Iris pigment epithelial cell (primary cell): ENCODE data around the gene IL33.
"Not testable (repeated sequence)": the region's sequence is repeated elsewhere in the genome, so short reads cannot be mapped to it uniquely, and the experiment has no call there.

Experiments
- DNase-seq: peaks from one replicate; pipeline ENCODE4 v3.0.0-alpha.2; 2011; ENCODE audit warnings: low read depth

Gene IL33, protein sequence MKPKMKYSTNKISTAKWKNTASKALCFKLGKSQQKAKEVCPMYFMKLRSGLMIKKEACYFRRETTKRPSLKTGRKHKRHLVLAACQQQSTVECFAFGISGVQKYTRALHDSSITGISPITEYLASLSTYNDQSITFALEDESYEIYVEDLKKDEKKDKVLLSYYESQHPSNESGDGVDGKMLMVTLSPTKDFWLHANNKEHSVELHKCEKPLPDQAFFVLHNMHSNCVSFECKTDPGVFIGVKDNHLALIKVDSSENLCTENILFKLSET

GRCh38 chr9:6215562-6215961 is at the start of gene IL33:
TSS of gene IL33 (plus strand) at chr9:6215807. CDS start at chr9:6241695, 25,888 bp downstream.
- DNase-seq = peak; percentile 25

GRCh38 chr9:6171667-6172066 is 43.9 kb upstream of the IL33 start:
- DNase-seq = no peak

- DNase-seq = no peak
Observed at GRCh38 chr9:6173914-6174313, 41.7 kb upstream of the IL33 start.

- DNase-seq = not testable (repeated sequence)
Observed at GRCh38 chr9:6182549-6183226, 32.9 kb upstream of the IL33 start.

- DNase-seq = no peak
Observed at GRCh38 chr9:6183227-6183551, 32.4 kb upstream of the IL33 start.

GRCh38 chr9:6183627-6184026 is 32.0 kb upstream of the IL33 start:
- DNase-seq = no peak

GRCh38 chr9:6184749-6185645 is 30.6 kb upstream of the IL33 start:
- peak; percentile 45 for DNase-seq

GRCh38 chr9:6186691-6187090 is 28.9 kb upstream of the IL33 start:
- peak; percentile 25 for DNase-seq

- DNase-seq = no peak
Observed at GRCh38 chr9:6187272-6187671, 28.3 kb upstream of the IL33 start.

- no peak for DNase-seq
Observed at GRCh38 chr9:6188466-6188865, 27.1 kb upstream of the IL33 start.

- DNase-seq = no peak
Observed at GRCh38 chr9:6188906-6189305, 26.7 kb upstream of the IL33 start.

- DNase-seq = no peak
Observed at GRCh38 chr9:6194934-6195333, 20.7 kb upstream of the IL33 start.

- DNase-seq = no peak
Observed at GRCh38 chr9:6195714-6196360, 19.8 kb upstream of the IL33 start.

DNA sequence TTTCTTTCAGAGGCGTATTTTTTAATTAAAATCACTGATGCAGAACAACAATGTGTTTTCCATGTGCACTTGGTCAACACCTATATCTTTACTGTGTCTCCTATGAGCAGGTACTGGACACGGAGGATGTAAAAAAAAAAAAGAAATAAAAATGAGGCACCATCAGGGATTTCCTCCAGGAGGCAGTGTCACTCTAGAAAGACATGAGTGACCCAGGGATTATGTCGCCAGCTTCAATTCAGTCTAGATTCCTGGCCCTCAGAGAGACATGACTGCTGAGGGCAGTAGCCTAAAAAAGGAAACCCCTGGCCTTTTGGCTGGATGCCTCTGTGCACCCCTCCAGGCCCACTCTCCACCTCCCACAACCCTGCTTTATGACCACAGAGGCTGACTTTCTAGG is 18.3 kb upstream of the IL33 start:
- DNase-seq = no peak

DNA sequence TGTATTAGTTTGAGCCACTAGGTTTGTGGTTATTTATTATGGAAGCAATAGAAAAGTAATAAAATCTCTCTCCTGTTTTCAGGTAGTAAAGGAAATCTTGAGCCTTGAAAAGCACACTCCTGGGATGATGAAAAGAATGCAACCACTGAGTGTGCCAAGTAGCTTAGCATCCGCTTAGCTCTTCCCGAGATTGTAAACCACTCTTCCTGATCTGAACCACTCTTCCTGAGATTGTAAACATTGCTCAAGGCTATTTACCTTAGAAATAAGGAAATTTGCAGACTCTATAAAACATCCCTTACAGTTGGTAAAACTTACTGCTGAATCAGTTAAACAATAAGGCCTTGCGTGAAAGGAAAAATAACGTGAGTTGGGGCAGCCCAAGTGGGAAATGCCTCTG is 17.4 kb upstream of the IL33 start:
- DNase-seq = no peak

- DNase-seq = no peak
Observed at GRCh38 chr9:6199596-6199995, 16.0 kb upstream of the IL33 start.

- no peak for DNase-seq
Observed at GRCh38 chr9:6200761-6201160, 14.8 kb upstream of the IL33 start.

DNA sequence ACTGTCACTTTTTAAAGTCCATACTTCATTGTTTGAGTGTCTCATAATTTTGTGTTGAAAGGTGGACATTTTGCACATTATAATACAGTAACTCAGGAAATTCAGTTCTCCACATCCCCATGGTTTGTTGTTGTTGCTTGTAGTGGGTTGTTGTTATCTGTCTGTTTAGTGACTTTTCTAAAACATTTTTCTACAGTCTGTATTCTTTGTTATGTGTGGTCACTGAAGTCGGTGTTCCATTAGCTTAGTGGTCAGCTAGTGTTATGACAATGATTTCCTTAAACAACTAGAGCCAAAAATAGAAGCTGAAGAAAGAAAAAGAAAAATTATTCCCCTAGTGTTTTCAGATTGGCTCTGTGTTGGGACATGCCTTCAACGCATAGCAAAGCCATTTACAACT is 5.6 kb upstream of the IL33 start:
- DNase-seq = no peak

GRCh38 chr9:6212722-6213375 is 2.8 kb upstream of the IL33 start:
- DNase-seq = peak; percentile 18

GRCh38 chr9:6214434-6214833 is 1.2 kb upstream of the IL33 start:
- peak; percentile 65 for DNase-seq

DNA sequence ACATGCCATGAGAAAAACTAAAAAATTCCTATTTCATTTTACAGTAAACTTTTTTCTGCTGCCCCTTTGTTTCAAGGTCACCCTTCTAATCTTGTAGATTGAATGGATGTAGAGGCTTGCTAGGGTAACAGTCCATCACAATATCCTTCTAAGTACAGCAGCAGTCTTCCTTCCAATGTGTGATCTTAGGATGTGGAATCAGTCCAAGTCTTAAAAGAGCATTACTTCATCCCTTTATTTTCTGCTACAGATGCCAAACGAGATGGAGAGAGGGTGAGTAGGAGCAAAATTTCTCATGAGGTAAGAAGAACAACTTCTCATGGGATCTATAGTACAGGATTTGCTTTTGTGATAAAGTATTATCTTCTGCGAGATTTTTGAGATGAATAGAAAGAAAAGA is 704 bp upstream of the IL33 start:
- DNase-seq = peak; percentile 61

GRCh38 chr9:6216002-6216401 is 395 bp downstream of the IL33 start:
- no peak for DNase-seq
